DOHH2 (cell line): Measurements from ENCODE around the gene MGRN1.

Experiments used
- H3F3A ChIP-seq: fragments of 200-600 bp; sonication (generic), shearing (Covaris generic); 2 replicates; pipeline ENCODE4 v1.6.0; 2016; ENCODE audit warnings: antibody characterized with exemption, mild to moderate bottlenecking; ENCODE audit not compliant: control insufficient read depth, insufficient read depth
- H3K27ac ChIP-seq: fragments of 200-600 bp; sonication (generic); 2 replicates; pipeline ENCODE4 v1.5.1; 2014; ENCODE audit warnings: low read depth, mild to moderate bottlenecking, low read length, moderate library complexity
- H3K27me3 ChIP-seq: fragments of 200-600 bp; sonication (generic); 2 replicates; pipeline ENCODE4 v1.6.1; 2014; ENCODE audit warnings: mild to moderate bottlenecking, low read length, mixed read lengths; ENCODE audit not compliant: control insufficient read depth
- H3K36me3 ChIP-seq: fragments of 200-600 bp; sonication (generic); 2 replicates; pipeline ENCODE4 v1.6.1; 2014; ENCODE audit warnings: mild to moderate bottlenecking, low read length, moderate library complexity, mixed read lengths; ENCODE audit not compliant: control insufficient read depth
- H3K4me1 ChIP-seq: fragments of 200-600 bp; sonication (generic); 2 replicates; pipeline ENCODE4 v1.6.1; 2014; ENCODE audit warnings: mild to moderate bottlenecking, low read length, mixed read lengths; ENCODE audit not compliant: control insufficient read depth
- H3K4me2 ChIP-seq: fragments of 200-600 bp; sonication (generic); 2 replicates; pipeline ENCODE4 v1.6.0; 2014; ENCODE audit warnings: mild to moderate bottlenecking, low read length, moderate library complexity
- H3K4me3 ChIP-seq: fragments of 200-600 bp; sonication (generic); 2 replicates; pipeline ENCODE4 v1.5.1; 2014; ENCODE audit warnings: mild to moderate bottlenecking, low read length, mixed read lengths
- H3K79me2 ChIP-seq: fragments of 200-600 bp; sonication (generic); 2 replicates; pipeline ENCODE4 v1.6.1; 2014; ENCODE audit warnings: mild to moderate bottlenecking, low read length, mixed read lengths; ENCODE audit not compliant: control insufficient read depth
- H3K9me2 ChIP-seq: fragments of 200-600 bp; sonication (generic); replicated peaks from 2 replicates; pipeline ENCODE4 v1.6.1; 2014; ENCODE audit warnings: mild to moderate bottlenecking, low read length, mixed read lengths; ENCODE audit not compliant: control insufficient read depth
- H3K9me3 ChIP-seq: fragments of 200-600 bp; sonication (generic); 2 replicates; pipeline ENCODE4 v1.6.1; 2014; ENCODE audit warnings: antibody characterized with exemption, low read length, mixed read lengths; ENCODE audit not compliant: control insufficient read depth, insufficient read depth
- H4K20me1 ChIP-seq: fragments of 200-600 bp; sonication (generic); 2 replicates; pipeline ENCODE4 v1.6.0; 2014; ENCODE audit warnings: low read depth, mild to moderate bottlenecking, antibody characterized with exemption, low read length, moderate library complexity; ENCODE audit not compliant: control insufficient read depth, insufficient read depth
- CTCF ChIP-seq: fragments of 200-600 bp; sonication (generic); IDR thresholded peaks from one replicate; pipeline ENCODE4 v1.5.1; 2014; ENCODE audit warnings: antibody characterized with exemption, mild to moderate bottlenecking, low read depth, low read length; ENCODE audit not compliant: poor library complexity, severe bottlenecking
- EZH2phosphoT487 ChIP-seq: fragments of 200-600 bp; sonication (generic); IDR thresholded peaks from 2 replicates; pipeline ENCODE4 v1.6.1; 2017; ENCODE audit warnings: borderline replicate concordance, mild to moderate bottlenecking, antibody characterized with exemption, low read length, moderate library complexity, mixed read lengths

MGRN1 gene

GRCh38 chr16:4609200-4610010, 15.2 kb upstream of the MGRN1 start:
- Histone ChIP-seq H3K27ac (no peak overlapping the region), H3K4me2 (no peak overlapping the region), H3K36me3 (peaks cover 3% of the 10 kb centered on the region; the same call in 1 of the 2 replicates), H3K9me3 (no peaks in the 10 kb centered on the region), H4K20me1 (peaks cover 7% of the 10 kb centered on the region), H3F3A (no peaks in the 10 kb centered on the region), H3K79me2 (peaks cover 38% of the 10 kb centered on the region), H3K9me2 (no peaks in the 10 kb centered on the region), H3K4me3 (no peak overlapping the region), H3K4me1 (peaks cover 10% of the 10 kb centered on the region), H3K27me3 (no peaks in the 10 kb centered on the region)
- no peak for TF ChIP-seq EZH2phosphoT487
- TF ChIP-seq CTCF: no peak

GRCh38 chr16:4610011-4611005, 14.3 kb upstream of the MGRN1 start:
- no peaks in the 10 kb centered on the region for H3K9me2 ChIP-seq
- H3K27me3 ChIP-seq: no peaks in the 10 kb centered on the region
- H3K27ac ChIP-seq: no peak overlapping the region
- H4K20me1 ChIP-seq: peaks cover 7% of the 10 kb centered on the region
- 0 out of 2 replicates have a peak, but pooled peaks cover 3% of the 10 kb centered on the region for H3F3A ChIP-seq
- H3K4me3 ChIP-seq: no peak overlapping the region
- peaks cover 15% of the 10 kb centered on the region for H3K4me1 ChIP-seq
- peaks cover 3% of the 10 kb centered on the region; the same call in 1 of the 2 replicates for H3K36me3 ChIP-seq
- H3K4me2 ChIP-seq: no peak overlapping the region
- TF ChIP-seq CTCF (no peak), EZH2phosphoT487 (no peak)
- peaks cover 45% of the 10 kb centered on the region for H3K79me2 ChIP-seq
- H3K9me3 ChIP-seq: no peaks in the 10 kb centered on the region

- Histone ChIP-seq H3K27ac (no peak overlapping the region), H3K36me3 (peaks cover 3% of the 10 kb centered on the region; the same call in 1 of the 2 replicates), H3K4me1 (peaks cover 22% of the 10 kb centered on the region), H3K9me3 (no peaks in the 10 kb centered on the region), H3K79me2 (peaks cover 49% of the 10 kb centered on the region), H3F3A (peaks cover 8% of the 10 kb centered on the region; the same call in 1 of the 2 replicates), H3K4me2 (no peak overlapping the region), H3K9me2 (no peaks in the 10 kb centered on the region), H4K20me1 (peaks cover 7% of the 10 kb centered on the region), H3K27me3 (no peaks in the 10 kb centered on the region), H3K4me3 (no peak overlapping the region)
- TF ChIP-seq CTCF: no peak
- TF ChIP-seq EZH2phosphoT487: no peak
Measured at GRCh38 chr16:4611337-4612021, 13.1 kb upstream of the MGRN1 start.
